Measurements from ENCODE around the gene DOK6.

DOK6 gene

DNA sequence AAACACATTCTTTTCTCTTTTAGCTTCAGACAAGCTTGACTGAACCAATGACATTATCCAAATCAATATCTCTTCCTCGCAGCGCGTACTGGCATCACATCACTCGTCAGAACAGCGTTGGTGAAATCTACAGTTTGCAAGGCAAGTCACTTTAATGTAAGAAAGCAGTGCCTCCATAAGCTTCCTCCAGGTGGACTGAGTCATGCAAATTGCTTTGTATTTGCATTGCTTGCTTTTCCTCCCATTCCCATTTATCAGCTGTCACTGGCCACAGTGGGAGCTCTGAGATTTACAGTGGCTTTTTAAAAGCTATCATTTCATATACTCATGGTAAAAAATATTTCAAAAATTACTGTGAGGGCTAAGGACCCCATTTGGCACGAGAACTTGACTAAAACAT is 357.0 kb downstream of the DOK6 start:
- DNase-seq, result no peak

DNA sequence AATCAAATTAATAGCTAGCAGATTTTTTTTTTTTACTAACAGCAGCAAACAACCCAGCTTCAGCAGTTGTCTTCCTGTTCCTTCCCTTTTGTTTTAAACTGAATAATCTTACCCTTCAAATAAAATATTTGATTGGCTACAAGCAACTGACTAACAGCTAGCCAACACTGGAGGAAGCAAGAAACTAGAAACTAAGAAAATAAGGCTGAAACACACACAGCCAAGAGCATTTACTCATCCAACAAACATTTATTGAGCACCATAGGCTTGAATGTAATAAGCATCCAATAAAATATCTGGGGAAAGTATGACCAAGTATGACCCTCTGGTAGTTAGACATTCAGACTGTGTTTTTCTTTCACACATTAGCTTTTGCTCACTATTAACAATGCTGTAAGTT is 357.8 kb downstream of the DOK6 start:
- DNase-seq, result no peak

DNA sequence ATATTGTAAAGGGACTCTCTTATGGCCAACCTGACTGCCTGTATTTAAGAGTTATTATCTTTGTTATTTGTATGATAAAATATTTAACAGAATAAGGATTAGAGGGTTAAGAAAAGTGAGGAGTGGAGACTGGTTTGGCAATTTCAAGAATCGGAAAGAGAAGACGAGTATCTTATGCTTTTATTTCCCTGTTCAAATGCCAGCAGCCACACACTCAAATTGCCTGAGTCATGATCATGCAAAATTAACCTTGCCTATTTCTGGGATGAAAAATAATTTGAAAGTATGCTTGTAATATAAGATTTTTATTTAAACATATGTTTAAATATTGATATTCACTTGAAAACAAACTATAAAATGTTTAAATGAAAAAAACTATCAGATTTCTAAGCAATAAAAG is 358.4 kb downstream of the DOK6 start:
- DNase-seq, result no peak

DNA sequence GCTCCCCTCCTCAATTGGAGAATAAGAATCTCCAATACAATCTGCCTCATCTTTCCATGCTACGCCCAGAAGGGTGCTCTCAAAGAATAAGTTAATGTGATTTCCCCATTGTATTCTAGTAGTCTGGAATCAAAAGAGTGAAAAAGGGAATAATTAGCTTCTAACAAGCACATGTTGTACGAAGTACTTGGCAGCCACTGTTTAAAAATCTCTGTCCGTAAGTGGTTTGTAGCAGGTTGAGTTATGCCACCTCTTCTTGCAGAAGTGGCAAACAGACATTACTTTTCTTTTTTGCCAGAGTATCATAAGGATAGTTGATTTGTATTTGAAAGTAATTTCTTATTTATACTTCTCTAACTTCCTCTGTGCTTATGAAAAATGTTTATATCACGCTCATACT is 362.3 kb downstream of the DOK6 start:
- no peak for DNase-seq

DNA sequence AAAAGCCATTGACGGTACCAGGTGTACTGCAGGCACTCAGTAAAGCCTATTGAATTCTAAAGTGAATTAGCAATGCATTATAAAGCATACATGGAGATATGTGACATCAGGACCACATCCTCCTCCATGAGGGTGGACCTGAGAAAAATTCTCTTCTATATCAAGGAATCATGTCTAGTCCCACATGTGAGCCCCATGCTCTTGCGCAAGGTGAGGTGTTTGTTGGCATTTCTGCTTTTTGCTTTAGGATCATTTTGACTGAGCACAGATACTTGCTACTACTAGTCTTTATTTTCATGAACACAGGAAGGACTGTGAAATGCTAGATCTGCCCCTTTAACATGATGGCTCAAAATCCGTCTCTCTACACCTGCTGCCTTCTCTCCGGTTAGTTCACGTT is 363.1 kb downstream of the DOK6 start:
- no peak for DNase-seq

DNA sequence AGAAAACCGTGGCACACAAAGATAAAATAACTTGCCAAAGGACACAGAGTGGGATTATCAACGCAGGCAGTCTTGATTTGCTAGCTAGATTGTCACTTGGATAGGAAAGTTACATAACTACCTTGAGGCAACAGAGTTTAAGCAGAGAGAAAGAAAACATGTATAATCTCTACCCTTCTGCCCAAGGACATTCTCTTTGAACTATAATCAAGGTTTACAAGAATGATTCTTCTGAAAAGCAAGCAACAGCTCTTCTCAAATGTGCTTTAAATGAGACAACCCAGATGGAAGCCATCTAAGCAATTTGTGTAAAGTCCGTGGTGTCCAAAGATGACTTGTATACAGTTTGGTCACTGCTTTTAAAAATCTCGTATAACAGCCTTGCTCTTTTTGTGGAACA is 369.6 kb downstream of the DOK6 start:
- no peak for DNase-seq

GRCh38 chr18:69774831-69775230 is 374.1 kb downstream of the DOK6 start:
- no peak for DNase-seq

GRCh38 chr18:69777248-69777647 is 376.6 kb downstream of the DOK6 start:
- no peak for DNase-seq

- no peak for DNase-seq
Observed at GRCh38 chr18:69778680-69779079, 378.0 kb downstream of the DOK6 start.

DNA sequence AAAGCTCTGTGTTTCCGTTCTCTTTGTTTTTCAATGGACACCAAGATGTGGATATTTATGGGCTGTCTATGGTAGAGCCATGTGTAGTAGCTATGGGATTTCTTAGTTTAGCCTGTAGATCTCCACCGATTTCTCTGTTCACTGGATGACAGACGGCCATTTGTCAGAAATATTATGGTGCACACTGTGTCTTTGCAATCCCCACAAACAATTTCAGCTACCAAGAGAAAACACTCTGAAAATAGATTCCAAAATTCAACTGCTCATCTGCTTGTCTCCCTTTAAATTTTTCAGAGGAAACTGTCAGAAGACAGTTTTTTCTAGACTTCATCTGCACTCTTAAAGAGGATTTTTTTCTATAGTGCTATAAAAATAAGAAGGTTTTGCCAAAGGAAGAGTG is 380.2 kb downstream of the DOK6 start:
- DNase-seq, result no peak

- DNase-seq, result no peak
Observed at GRCh38 chr18:69784815-69785214, 384.1 kb downstream of the DOK6 start.

GRCh38 chr18:69785466-69785865 is 384.8 kb downstream of the DOK6 start:
- DNase-seq, result no peak

GRCh38 chr18:69786427-69786826 is 385.7 kb downstream of the DOK6 start:
- DNase-seq, result no peak

- peak in 1 of 2 experiments; percentile 11 for DNase-seq
Observed at GRCh38 chr18:69787825-69788547, 387.3 kb downstream of the DOK6 start.

GRCh38 chr18:69789794-69790193 is 389.1 kb downstream of the DOK6 start:
- no peak for DNase-seq

DNA sequence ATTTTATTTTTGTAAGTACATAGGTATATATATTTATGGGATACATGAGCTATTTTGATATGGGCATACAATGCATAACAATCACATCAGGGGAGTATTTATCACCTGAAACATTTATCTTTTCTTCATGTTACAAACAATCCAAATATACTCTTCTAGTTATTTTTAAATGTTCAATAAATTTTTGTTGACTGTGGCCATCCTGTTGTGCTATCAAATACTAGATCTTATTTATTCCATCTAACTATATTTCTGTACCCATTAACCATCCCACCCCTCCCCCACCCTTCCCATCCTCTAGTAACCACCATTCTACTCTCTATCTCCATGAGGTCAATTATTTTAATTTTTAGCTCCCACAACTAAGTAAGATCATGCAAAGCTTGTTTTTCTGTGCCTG is 390.0 kb downstream of the DOK6 start:
- no peak for DNase-seq

- no peak for DNase-seq
Observed at GRCh38 chr18:69795791-69796190, 395.1 kb downstream of the DOK6 start.

- no peak for DNase-seq
Observed at GRCh38 chr18:69804776-69805501, 404.3 kb downstream of the DOK6 start.

GRCh38 chr18:69808399-69808798 is 407.7 kb downstream of the DOK6 start:
- DNase-seq, result no peak

- no peak for DNase-seq
Observed at GRCh38 chr18:69813559-69813958, 412.9 kb downstream of the DOK6 start.

DNA sequence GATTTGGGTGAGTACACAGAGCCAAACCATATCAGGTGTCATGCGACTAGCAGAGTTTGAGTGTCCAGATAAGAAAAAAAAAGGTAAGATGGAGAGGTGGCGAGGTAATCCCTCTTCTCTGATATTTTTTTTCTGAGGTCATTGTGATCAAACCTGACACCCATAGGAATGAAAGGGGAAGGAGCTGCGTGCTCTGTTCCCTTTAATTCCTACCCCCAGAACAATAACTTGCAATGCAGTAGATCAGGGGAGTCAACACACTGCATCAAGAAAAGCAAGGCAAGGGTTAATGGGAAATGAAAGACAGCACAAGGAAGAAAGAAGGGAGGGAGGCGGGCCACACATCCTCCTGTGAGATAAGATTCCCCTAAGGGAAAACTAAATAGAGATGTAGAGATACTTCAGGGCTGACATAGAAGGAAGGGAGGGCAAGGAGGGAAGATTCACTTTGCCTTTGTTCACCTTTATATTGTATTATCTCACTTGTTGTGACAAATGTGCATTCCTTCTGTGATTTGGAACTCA is 414.2 kb downstream of the DOK6 start:
- DNase-seq, result no peak

- DNase-seq, result no peak
Observed at GRCh38 chr18:69817335-69817940, 416.8 kb downstream of the DOK6 start.

GRCh38 chr18:69819460-69819859 is 418.8 kb downstream of the DOK6 start:
- no peak for DNase-seq

- no peak for DNase-seq
Observed at GRCh38 chr18:69820538-69820937, 419.9 kb downstream of the DOK6 start.

Data from NCI-H524 (cell line).